Cardiac ventricle fibroblast (primary cell): ENCODE measurements around the gene BYSL. TPM values are rescaled to one million over a fixed set of nuclear protein-coding genes. Genes with fewer than 3 reads are reported as not detected.

Source experiments
- total RNA-seq: library from RNA; depleted of rRNA; stranded (reverse); fragments of >200 nt; gene quantifications from 2 replicates; pipeline ENCODE4 v1.2.3, GENCODE V29; 2015

The BYSL gene
- total RNA-seq: 6.9 and 9.5 TPM in 2 replicates

GRCh38 chr6:41920921-41921711, at the start of gene BYSL, which contains the start of gene MED20:
Gene BYSL, plus strand, starts transcription at chr6:41921499. Its CDS starts 64 bp downstream, at chr6:41921563.
Gene MED20, minus strand, starts transcription at chr6:41921139. Its CDS starts 121 bp downstream, at chr6:41921018.

DNA sequence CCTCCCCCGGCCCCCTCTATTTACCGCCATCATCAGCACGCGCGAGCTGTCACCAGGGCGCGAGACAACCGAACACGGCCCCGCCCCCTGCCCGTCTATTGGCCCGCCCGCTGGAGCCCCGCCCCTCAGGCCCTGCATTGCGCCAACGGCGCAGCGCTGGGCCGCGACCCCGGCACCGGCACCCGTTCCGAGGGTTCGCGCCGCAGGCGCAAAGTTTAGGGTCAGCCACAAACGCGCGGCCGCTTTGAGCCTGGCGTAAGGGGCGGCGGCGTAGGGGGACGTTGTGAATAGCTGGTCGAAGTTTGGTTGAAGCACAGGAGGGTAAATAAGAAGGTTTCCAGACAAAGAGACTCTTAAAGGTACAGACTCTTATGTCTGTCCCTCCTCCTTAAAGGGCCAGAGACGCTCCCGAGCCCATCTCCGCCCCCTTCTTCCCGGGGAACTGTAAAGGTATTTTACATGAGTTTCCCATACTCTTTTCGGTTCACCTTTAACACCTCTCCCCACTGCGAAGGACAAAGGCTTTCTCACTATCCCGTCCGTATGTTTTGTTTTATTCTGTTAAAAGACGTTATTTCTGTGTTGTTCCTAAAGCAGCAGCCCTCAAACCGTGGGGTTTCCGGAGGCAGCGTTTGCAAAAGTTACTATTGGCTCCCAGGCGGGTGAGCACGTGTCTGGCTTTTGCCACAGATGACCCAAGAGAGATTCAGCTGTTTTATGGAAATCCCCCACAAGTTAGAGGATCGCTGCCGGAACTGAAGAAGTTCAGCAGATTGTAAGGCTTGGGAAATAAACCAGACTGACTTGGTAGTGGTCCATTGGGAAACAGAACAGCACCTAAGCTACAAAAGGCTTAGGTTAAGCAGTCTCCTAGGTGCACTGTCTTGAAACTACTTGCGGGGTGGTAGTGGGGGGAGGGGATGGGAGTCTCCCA, 25.7 kb upstream of the BYSL start, which contains the start of gene USP49:
TSS of gene USP49 (minus strand) at position 76 of the 934 bp plus-strand sequence. CDS start 88,392 bp downstream, outside the sequence.

GRCh38 chr6:41941280-41942066, 20.2 kb downstream of the BYSL start, which contains the start of gene CCND3:
Gene CCND3, minus strand, starts transcription at chr6:41941808. Its CDS starts 159 bp downstream, at chr6:41941649.

Other genes with a start within 250 kb of the BYSL start
- 3.3 and 6.2 TPM in 2 replicates for gene TFEB, start 185.9 kb upstream of the BYSL start, total RNA-seq
- not detected in 2 replicates for gene PGC, start 174.1 kb upstream of the BYSL start, total RNA-seq
- 0.94 and 1.0 TPM in 2 replicates for gene FRS3, start 141.6 kb upstream of the BYSL start, total RNA-seq
- gene PRICKLE4, start 140.7 kb upstream of the BYSL start, total RNA-seq: 1.5 and 2.6 TPM in 2 replicates
- 148 TPM in 2 replicates for gene TOMM6, start 133.8 kb upstream of the BYSL start, total RNA-seq
- gene USP49, start 26.1 kb upstream of the BYSL start, total RNA-seq: 1.9 and 3.0 TPM in 2 replicates
- gene MED20, start 360 bp upstream of the BYSL start, total RNA-seq: 20.7 and 21.6 TPM in 2 replicates
- 80.7 and 82.2 TPM in 2 replicates for gene CCND3, start 20.3 kb downstream of the BYSL start, total RNA-seq
- gene TAF8, start 129.0 kb downstream of the BYSL start, total RNA-seq: 12.9 and 13.1 TPM in 2 replicates
- 0.54 and 0.94 TPM in 2 replicates for gene C6orf132, start 221.1 kb downstream of the BYSL start, total RNA-seq